GM19438 (cell line): Measurements from ENCODE around the gene DGCR2.
"Not testable (repeated sequence)": the region's sequence is repeated elsewhere in the genome, so short reads cannot be mapped to it uniquely, and the experiment has no call there.

Experiments used
- ATAC-seq: cut with Tn5 transposase; IDR thresholded peaks from one replicate; pipeline ENCODE4 v1.9.1; 2021; ENCODE audit warnings: low read depth; ENCODE audit not compliant: unreplicated experiment

DGCR2 gene

GRCh38 chr22:19013881-19014598 is 108.2 kb downstream of the DGCR2 start:
- ATAC-seq = not testable (repeated sequence)

GRCh38 chr22:19013411-19013810 is 108.8 kb downstream of the DGCR2 start:
- ATAC-seq = not testable (repeated sequence)

- ATAC-seq = no peak
Measured at GRCh38 chr22:19012308-19012986, 109.8 kb downstream of the DGCR2 start.

- ATAC-seq = not testable (repeated sequence)
Measured at GRCh38 chr22:19011611-19012010, 110.6 kb downstream of the DGCR2 start.

- ATAC-seq = no peak
Measured at GRCh38 chr22:19011075-19011474, 111.1 kb downstream of the DGCR2 start.

- no peak for ATAC-seq
Measured at GRCh38 chr22:19005905-19006304, 116.3 kb downstream of the DGCR2 start.

GRCh38 chr22:19004471-19004870 is 117.7 kb downstream of the DGCR2 start:
- ATAC-seq = no peak

GRCh38 chr22:19003508-19003907 is 118.7 kb downstream of the DGCR2 start:
- ATAC-seq = no peak

- ATAC-seq = no peak
Measured at GRCh38 chr22:19002684-19003038, 119.6 kb downstream of the DGCR2 start.

GRCh38 chr22:19001204-19001603 is 121.0 kb downstream of the DGCR2 start:
- ATAC-seq = no peak

- ATAC-seq = not testable (repeated sequence)
Measured at GRCh38 chr22:19000106-19000505, 122.1 kb downstream of the DGCR2 start.

GRCh38 chr22:18999416-18999815 is 122.8 kb downstream of the DGCR2 start:
- ATAC-seq = no peak

GRCh38 chr22:18999008-18999407 is 123.2 kb downstream of the DGCR2 start:
- no peak for ATAC-seq

- no peak for ATAC-seq
Measured at GRCh38 chr22:18997925-18998315, 124.3 kb downstream of the DGCR2 start.

- ATAC-seq = no peak
Measured at GRCh38 chr22:18997306-18997924, 124.8 kb downstream of the DGCR2 start.

GRCh38 chr22:18996376-18996900 is 125.8 kb downstream of the DGCR2 start:
- no peak for ATAC-seq

- no peak for ATAC-seq
Measured at GRCh38 chr22:18995327-18995711, 126.9 kb downstream of the DGCR2 start.

GRCh38 chr22:18994701-18995326 is 127.4 kb downstream of the DGCR2 start:
- ATAC-seq = no peak

- no peak for ATAC-seq
Measured at GRCh38 chr22:18994056-18994455, 128.2 kb downstream of the DGCR2 start.

GRCh38 chr22:18992543-18993198 is 129.5 kb downstream of the DGCR2 start:
- no peak for ATAC-seq
